Cardiac muscle cell (in vitro differentiated cells and primary cell): ENCODE results near the gene TEX12. TPM values are rescaled to one million over a fixed set of nuclear protein-coding genes. Genes with fewer than 3 reads are reported as not detected.

Source experiments
- DNase-seq, 2 donors: peaks; one replicate each; pipeline versions ENCODE4 v3.0.0 to v3.0.0-alpha.2; 2010 to 2017; ENCODE audit warnings: low read depth in 1 of 2, low spot score in 1 of 2
- H3K27ac ChIP-seq: fragments of 200-600 bp; sonication (generic); 2 replicates; pipeline ENCODE4 v1.5.1; 2016
- H3K27me3 ChIP-seq: fragments of 200-600 bp; sonication (generic); 2 replicates; pipeline ENCODE4 v1.6.0; 2016; ENCODE audit warnings: control low read depth
- H3K36me3 ChIP-seq: fragments of 200-600 bp; sonication (generic); 2 replicates; pipeline ENCODE4 v1.5.1; 2016; ENCODE audit warnings: control low read depth
- H3K4me1 ChIP-seq: fragments of 200-600 bp; sonication (generic); 2 replicates; pipeline ENCODE4 v1.8.1; 2017; ENCODE audit warnings: low read depth, mild to moderate bottlenecking, mixed run types
- H3K4me3 ChIP-seq: fragments of 200-600 bp; sonication (generic); 2 replicates; pipeline ENCODE4 v1.5.1; 2016; ENCODE audit warnings: mild to moderate bottlenecking
- H3K9me3 ChIP-seq: fragments of 200-600 bp; sonication (generic); 2 replicates; pipeline ENCODE4 v1.5.1; 2017; ENCODE audit warnings: low read depth, mild to moderate bottlenecking, control low read depth
- polyA plus RNA-seq: library from polyadenylated mRNA; unstranded; fragments of >200 nt; fragmentation: Nextera tagmentation; extraction: Ambion mirVana; gene quantifications from 2 replicates; pipeline ENCODE4 v1.2.1, GENCODE V29; 2016
- total RNA-seq: library from RNA; depleted of rRNA; stranded (reverse); fragments of >200 nt; gene quantifications from 2 replicates; pipeline ENCODE4 v1.2.3, GENCODE V29; 2016
- TF ChIP-seq, protein P1 (sequence below): IDR thresholded peaks from 2 replicates; pipeline ENCODE4 v1.5.1; 2012; ENCODE audit warnings: low read depth, mild to moderate bottlenecking, low read length

TEX12 gene
- total and polyA plus RNA-seq, 2 experiments from 2014 or later, result 0.28 TPM; not detected in 1

DNA sequence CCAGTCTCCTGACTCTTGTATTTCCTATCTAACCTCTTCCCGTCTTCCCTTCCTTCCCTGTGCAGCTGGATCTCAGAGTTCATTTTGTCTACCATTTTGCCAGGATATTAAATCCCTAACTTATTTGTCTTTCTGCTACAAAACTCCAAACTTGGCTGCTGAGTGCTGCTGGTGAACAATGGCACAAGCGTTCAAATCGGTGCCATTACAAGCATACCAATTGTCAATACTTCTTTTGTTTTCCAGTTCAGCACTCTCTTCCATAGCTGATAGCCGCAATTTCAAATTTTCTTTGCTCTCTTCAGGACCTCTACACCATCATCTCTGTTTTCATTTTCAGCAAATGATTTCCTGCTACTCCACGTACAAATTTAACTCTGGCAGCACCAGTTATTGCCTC, 16.7 kb upstream of the TEX12 start:
- H3K4me3 ChIP-seq, result no peak overlapping the region
- no peaks in the 10 kb centered on the region for H3K9me3 ChIP-seq
- no peaks in the 10 kb centered on the region for H3K36me3 ChIP-seq
- no peak for DNase-seq
- no peak overlapping the region for H3K27ac ChIP-seq
- no peaks in the 10 kb centered on the region for H3K4me1 ChIP-seq
- H3K27me3 ChIP-seq, result peaks cover 6% of the 10 kb centered on the region
- TF ChIP-seq, protein P1, sequence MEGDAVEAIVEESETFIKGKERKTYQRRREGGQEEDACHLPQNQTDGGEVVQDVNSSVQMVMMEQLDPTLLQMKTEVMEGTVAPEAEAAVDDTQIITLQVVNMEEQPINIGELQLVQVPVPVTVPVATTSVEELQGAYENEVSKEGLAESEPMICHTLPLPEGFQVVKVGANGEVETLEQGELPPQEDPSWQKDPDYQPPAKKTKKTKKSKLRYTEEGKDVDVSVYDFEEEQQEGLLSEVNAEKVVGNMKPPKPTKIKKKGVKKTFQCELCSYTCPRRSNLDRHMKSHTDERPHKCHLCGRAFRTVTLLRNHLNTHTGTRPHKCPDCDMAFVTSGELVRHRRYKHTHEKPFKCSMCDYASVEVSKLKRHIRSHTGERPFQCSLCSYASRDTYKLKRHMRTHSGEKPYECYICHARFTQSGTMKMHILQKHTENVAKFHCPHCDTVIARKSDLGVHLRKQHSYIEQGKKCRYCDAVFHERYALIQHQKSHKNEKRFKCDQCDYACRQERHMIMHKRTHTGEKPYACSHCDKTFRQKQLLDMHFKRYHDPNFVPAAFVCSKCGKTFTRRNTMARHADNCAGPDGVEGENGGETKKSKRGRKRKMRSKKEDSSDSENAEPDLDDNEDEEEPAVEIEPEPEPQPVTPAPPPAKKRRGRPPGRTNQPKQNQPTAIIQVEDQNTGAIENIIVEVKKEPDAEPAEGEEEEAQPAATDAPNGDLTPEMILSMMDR, result no peak

DNA sequence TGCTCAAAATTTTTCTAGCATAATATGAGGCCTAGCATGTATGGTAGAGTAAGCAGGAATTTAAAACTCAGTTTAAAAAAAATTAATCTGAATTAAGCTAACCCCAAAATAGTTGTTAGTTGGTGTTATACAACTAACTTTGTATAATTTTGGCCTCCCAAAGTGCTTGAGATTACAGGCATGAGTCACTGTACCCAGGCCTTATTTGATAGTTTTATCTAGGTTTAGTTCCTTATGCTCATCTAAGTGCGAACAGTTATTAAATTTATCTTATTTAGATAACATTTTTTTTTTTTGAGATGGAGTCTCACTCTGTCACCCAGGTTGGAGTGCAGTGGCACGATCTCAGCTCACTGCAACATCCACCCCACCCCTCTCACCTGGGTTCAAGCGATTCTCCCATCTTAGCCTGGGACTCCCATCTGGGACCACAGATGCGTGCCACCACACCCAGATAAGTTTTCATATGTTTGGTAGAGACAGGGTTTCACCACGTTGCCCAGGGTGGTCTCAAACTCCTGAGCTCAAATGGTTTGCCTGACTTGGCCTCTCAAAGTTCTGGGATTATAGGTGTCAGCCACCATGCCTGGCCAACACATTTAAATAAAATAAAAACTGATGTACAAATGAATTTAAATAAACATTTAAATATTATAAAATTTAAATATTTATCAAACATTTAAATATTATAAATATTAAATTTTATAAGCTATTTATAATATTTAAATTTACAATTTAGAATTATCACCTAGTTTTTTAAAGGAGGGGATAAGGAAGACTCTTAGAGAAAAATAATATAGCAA, 10.8 kb upstream of the TEX12 start:
- no peaks in the 10 kb centered on the region for H3K36me3 ChIP-seq
- H3K4me1 ChIP-seq, result no peaks in the 10 kb centered on the region
- TF ChIP-seq, protein P1, result no peak
- no peak overlapping the region for H3K27ac ChIP-seq
- H3K4me3 ChIP-seq, result no peak overlapping the region
- no peaks in the 10 kb centered on the region for H3K9me3 ChIP-seq
- DNase-seq, result peak in 1 of 2 donors; percentile 32
- no peaks in the 10 kb centered on the region for H3K27me3 ChIP-seq

DNA sequence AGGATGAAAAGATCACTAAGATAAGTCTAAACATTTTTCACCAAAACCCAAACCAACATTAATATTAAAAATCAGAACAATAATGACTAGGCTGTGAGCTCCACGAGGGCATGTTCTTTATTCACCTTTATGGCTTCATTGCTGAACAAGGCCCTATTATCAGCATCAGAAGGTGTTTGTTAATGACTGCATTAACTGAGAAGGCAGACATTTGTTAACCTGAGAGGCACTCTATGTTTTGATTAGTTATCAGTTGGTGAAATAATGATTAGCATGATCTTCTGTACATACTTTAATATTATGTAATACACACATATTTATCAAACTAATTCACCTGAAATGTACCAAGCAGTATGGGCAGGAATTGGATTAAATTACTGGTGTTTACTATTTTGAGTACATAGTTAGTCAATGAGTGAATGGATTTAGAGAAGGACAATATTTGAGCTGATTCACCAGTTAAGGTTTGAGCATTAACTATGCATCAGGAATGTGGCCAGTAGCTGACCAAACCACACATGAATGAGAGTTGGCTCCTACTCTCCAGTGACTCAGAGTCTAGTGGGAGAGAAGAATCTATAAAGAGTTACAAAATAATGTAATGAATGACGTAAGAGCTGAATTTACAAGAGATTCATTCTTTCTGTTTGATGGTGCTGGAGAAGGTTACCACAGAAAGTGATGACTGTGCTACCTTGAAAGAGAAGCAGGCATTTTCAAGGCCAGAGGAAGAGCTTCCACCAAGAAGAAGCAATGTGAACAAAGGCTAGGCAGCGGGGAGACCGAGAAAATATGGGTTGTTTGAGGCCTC, 10.0 kb upstream of the TEX12 start:
- no peaks in the 10 kb centered on the region for H3K9me3 ChIP-seq
- no peaks in the 10 kb centered on the region for H3K36me3 ChIP-seq
- TF ChIP-seq, protein P1, result no peak
- H3K27ac ChIP-seq, result no peak overlapping the region
- H3K4me3 ChIP-seq, result no peak overlapping the region
- no peaks in the 10 kb centered on the region for H3K4me1 ChIP-seq
- DNase-seq, result peak in 1 of 2 donors; percentile 98
- H3K27me3 ChIP-seq, result no peaks in the 10 kb centered on the region

GRCh38 chr11:112159098-112160065, 7.8 kb upstream of the TEX12 start:
- DNase-seq, result no peak
- H3K9me3 ChIP-seq, result no peaks in the 10 kb centered on the region
- no peaks in the 10 kb centered on the region for H3K27me3 ChIP-seq
- TF ChIP-seq, protein P1, result no peak
- no peak overlapping the region for H3K27ac ChIP-seq
- H3K4me3 ChIP-seq, result no peak overlapping the region
- no peaks in the 10 kb centered on the region for H3K4me1 ChIP-seq
- H3K36me3 ChIP-seq, result no peaks in the 10 kb centered on the region
